GM12878 (cell line): ENCODE measurements around the gene ARID4B.

Experiments used
- CTCF ChIP-seq, 3 experiments: IDR thresholded peaks in 2 of 3; conservative IDR thresholded peaks in 1 of 3; 2 replicates each; pipeline ENCODE4 v1.5.1; 2011; ENCODE audit warnings: low read depth in 3 of 3, low read length in 3 of 3, mild to moderate bottlenecking in 3 of 3, control low read depth in 2 of 3, moderate library complexity in 2 of 3, inconsistent platforms in 1 of 3, mixed read lengths in 1 of 3; ENCODE audit not compliant: control insufficient read depth in 2 of 3, insufficient read depth in 1 of 3; ENCODE audit errors: extremely low read depth in 1 of 3
- E2F4 ChIP-seq: IDR thresholded peaks from 2 replicates; pipeline ENCODE4 v1.6.1; 2012; ENCODE audit warnings: low read depth, low read length, improper control_type of control experiment
- EP300 ChIP-seq, 2 experiments: fragments of 150-350 bp in 1 of 2; IDR thresholded peaks; 2 replicates each; pipeline ENCODE4 v1.6.1; 2011 to 2012; ENCODE audit warnings: low read depth in 2 of 2, low read length in 2 of 2, borderline replicate concordance in 1 of 2, improper control_type of control experiment in 1 of 2, inconsistent platforms in 1 of 2; ENCODE audit not compliant: control insufficient read depth in 1 of 2
- GATAD2B ChIP-seq: fragments of 450-650 bp; conservative IDR thresholded peaks from 2 replicates; pipeline ENCODE4 v1.6.1; 2017; ENCODE audit warnings: low read depth, mild to moderate bottlenecking, moderate library complexity
- HDAC6 ChIP-seq: fragments of 200-600 bp; sonication (generic); IDR thresholded peaks from one replicate; pipeline ENCODE4 v1.8.0; 2017; ENCODE audit warnings: antibody characterized with exemption; ENCODE audit not compliant: unreplicated experiment
- MTA2 ChIP-seq: fragments of 450-650 bp; IDR thresholded peaks from 2 replicates; pipeline ENCODE4 v1.6.1; 2016; ENCODE audit warnings: low read depth, mild to moderate bottlenecking, moderate library complexity
- NR2C1 ChIP-seq: fragments of 450-650 bp; IDR thresholded peaks from 2 replicates; pipeline ENCODE4 v1.6.1; 2017; ENCODE audit warnings: antibody characterized with exemption, mild to moderate bottlenecking, moderate library complexity
- RB1 ChIP-seq: fragments of 450-650 bp; formaldehyde crosslinking; IDR thresholded peaks from 2 replicates; pipeline ENCODE4 v1.6.1; 2017; ENCODE audit warnings: mild to moderate bottlenecking, borderline replicate concordance
- YY1 ChIP-seq: IDR thresholded peaks from 2 replicates; pipeline ENCODE4 v1.6.1; 2011; ENCODE audit warnings: low read depth, mild to moderate bottlenecking, low read length
- ZNF687 ChIP-seq: fragments of 450-650 bp; IDR thresholded peaks from 2 replicates; pipeline ENCODE4 v1.6.1; 2017; ENCODE audit warnings: mild to moderate bottlenecking, moderate library complexity

GRCh38 chr1:235277709-235278108, 50.3 kb downstream of the ARID4B start:
- no peak for TF ChIP-seq MTA2
- no peak for TF ChIP-seq RB1
- no peak for TF ChIP-seq NR2C1
- TF ChIP-seq ZNF687: no peak
- TF ChIP-seq EP300 (IDR thresholded peaks at IDR 0.05; ENCODE audit: borderline replicate concordance in 1 of 2, control insufficient read depth in 1 of 2, low read depth in 2 of 2, low read length in 2 of 2): no peak
- TF ChIP-seq CTCF (IDR thresholded peaks at IDR 0.05 in 2 of 3, conservative IDR thresholded peaks at IDR 0.05 in 1 of 3; ENCODE audit: control insufficient read depth in 2 of 3, extremely low read depth in 1 of 3, insufficient read depth in 1 of 3, low read depth in 3 of 3, low read length in 3 of 3): no peak
- no peak for TF ChIP-seq GATAD2B
- TF ChIP-seq HDAC6: no peak
- no peak for TF ChIP-seq E2F4
- no peak for TF ChIP-seq YY1
